ENCODE data around the gene GABARAPL1.

- TF ChIP-seq POLR2A (IDR thresholded peaks at IDR 0.05; ENCODE audit: low read depth, low read length), result no peak
- TF ChIP-seq ZNF217 (IDR thresholded peaks at IDR 0.05), result no peak
- no peak for TF ChIP-seq BRCA1 (IDR thresholded peaks at IDR 0.05; ENCODE audit: low read depth, low read length)
- no peak for TF ChIP-seq KDM1A (IDR thresholded peaks at IDR 0.05; ENCODE audit: borderline replicate concordance)
- no peak for TF ChIP-seq MAX (IDR thresholded peaks at IDR 0.05; ENCODE audit: low read depth, low read length)
- TF ChIP-seq NFYB (IDR thresholded peaks at IDR 0.05; ENCODE audit: insufficient read depth, low read depth, low read length), result no peak
- TF ChIP-seq EP300 (IDR thresholded peaks at IDR 0.05; ENCODE audit: borderline replicate concordance in 1 of 2, control insufficient read depth in 1 of 2, low read depth in 2 of 2, low read length in 2 of 2), result no peak
Observed at GRCh38 chr12:10174986-10175614, 37.6 kb upstream of the GABARAPL1 start.

Data from GM12878 (cell line).